ENCODE data around the gene SRL. TPM values are rescaled to one million over a fixed set of nuclear protein-coding genes. Genes with fewer than 3 reads are reported as not detected.

The SRL gene
- total and polyA plus RNA-seq, 2 of the 8 experiments (the other 6 are each of a cell fraction or from before 2014, with no cell fraction given): 0.05 TPM; not detected in 1

DNA sequence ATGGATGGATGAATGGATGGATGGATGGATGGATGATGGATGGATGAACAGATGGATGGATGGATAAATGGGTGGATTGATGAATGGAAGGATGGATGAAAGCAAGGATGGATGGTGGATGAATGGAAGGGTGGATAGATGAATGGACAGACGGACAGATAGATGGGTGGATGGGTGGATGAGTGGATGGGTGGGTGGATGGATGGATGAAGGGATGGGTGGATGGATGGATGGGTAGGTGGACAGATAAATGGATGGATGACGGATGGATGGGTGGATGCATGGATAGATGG, 14.9 kb downstream of the SRL start:
- Histone ChIP-seq H3K9ac (replicated peaks in 1 of 4; ENCODE audit: extremely low read depth in 1 of 4, low read depth in 3 of 4, low read length in 3 of 4) (no peak overlapping the region), H4K5ac (ENCODE audit: insufficient read length, low read depth, low read length) (no peak overlapping the region), H2BK5ac (ENCODE audit: low read depth, low read length) (no peak overlapping the region), H3K23me2 (ENCODE audit: low read depth, low read length) (peaks cover 14% of the 10 kb centered on the region; the same call in 1 of the 2 replicates), H3K56ac (replicated peaks; ENCODE audit: insufficient read length, low read depth, low read length) (peak overlapping the region; percentile 73), H3K36me3 (ENCODE audit: control insufficient read depth in 2 of 4, insufficient read depth in 4 of 4, low read length in 3 of 4) (no peaks in the 10 kb centered on the region), H2BK20ac (ENCODE audit: low read length) (no peak overlapping the region), H3K18ac (ENCODE audit: extremely low read depth, low read length) (no peak overlapping the region), H3K27ac (ENCODE audit: low read depth, low read length) (no peak overlapping the region), H3K4me1 (replicated peaks in 1 of 4; ENCODE audit: control insufficient read depth in 3 of 4, insufficient read depth in 4 of 4, low read length in 3 of 4) (no peaks in the 10 kb centered on the region), H3K79me2 (ENCODE audit: control insufficient read depth in 1 of 2, insufficient read depth in 2 of 2, low read length in 2 of 2) (no peaks in the 10 kb centered on the region), H2BK120ac (replicated peaks; ENCODE audit: low read depth, low read length) (no peak overlapping the region), H3K79me1 (ENCODE audit: low read depth, low read length) (no peaks in the 10 kb centered on the region; the same call in 1 of the 2 replicates), H3K27me3 (replicated peaks in 1 of 4; ENCODE audit: control insufficient read depth in 3 of 4, extremely low read depth in 1 of 4, insufficient read depth in 3 of 4, low read length in 3 of 4) (no peaks in the 10 kb centered on the region), H3K4me3 (ENCODE audit: extremely low read depth in 1 of 4, insufficient read depth in 2 of 4, low read depth in 3 of 4, low read length in 4 of 4) (no peak overlapping the region), H3K4ac (replicated peaks; ENCODE audit: insufficient read length, low read depth, low read length) (no peak overlapping the region), H4K8ac (ENCODE audit: extremely low read depth, insufficient read depth, low read length) (no peak overlapping the region), H2BK15ac (ENCODE audit: low read length) (no peak overlapping the region), H2AK5ac (ENCODE audit: low read depth, low read length) (no peak overlapping the region), H3K4me2 (ENCODE audit: insufficient read depth in 1 of 2, low read depth in 2 of 2, low read length in 2 of 2) (no peak overlapping the region), H3K9me3 (ENCODE audit: insufficient read depth in 2 of 2, low read depth in 1 of 2, low read length in 1 of 2) (peaks cover 0 to 3% of the 10 kb centered on the region in 2 experiments; a peak in 1 of 4 replicates), H4K20me1 (replicated peaks in 1 of 2; ENCODE audit: control insufficient read depth in 1 of 2, insufficient read depth in 2 of 2, low read length in 2 of 2) (peaks cover 0 to 7% of the 10 kb centered on the region in 2 experiments), H2BK12ac (ENCODE audit: low read depth, low read length) (no peak overlapping the region), H3K14ac (ENCODE audit: insufficient read length) (no peak overlapping the region), H3K23ac (ENCODE audit: insufficient read length) (no peak overlapping the region), H2AFZ (ENCODE audit: low read length) (no peak overlapping the region), H4K91ac (replicated peaks; ENCODE audit: insufficient read length, low read length) (no peak overlapping the region)
- POLR2A ChIA-PET (ENCODE audit: partially characterized antibody): no interaction called here
- DNase-seq (ENCODE audit: low read depth in 1 of 2, low spot score in 2 of 2) (no peak), FAIRE-seq (no peak)
- CTCF ChIA-PET (ENCODE audit: partially characterized antibody): interaction anchor here (1.4 kb wide), 1 partner anchor 27 kb away, joined by 6 read pairs; no protein-coding TSS in a partner anchor
- 81% methylated on average over 2 of the region's 2 CpGs; no CpG with 5 or more reads in 1 of the 2 experiments for WGBS, 2 experiments (ENCODE audit: extremely low coverage in 1 of 2, insufficient coverage in 1 of 2, insufficient read length in 1 of 2, insufficient replicate concordance in 2 of 2, low coverage in 1 of 2, low lambda C conversion rate in 2 of 2, missing lambda C conversion rate in 1 of 2)
- TF ChIP-seq KDM4A (IDR thresholded peaks at IDR 0.05; ENCODE audit: low read depth, low read length, severe bottlenecking) (no peak), JUN (IDR thresholded peaks at IDR 0.05; ENCODE audit: low read depth, low read length) (no peak), TEAD4 (IDR thresholded peaks at IDR 0.05; ENCODE audit: low read depth, low read length) (no peak), SIX5 (IDR thresholded peaks at IDR 0.05; ENCODE audit: low read depth, low read length) (no peak), NRF1 (IDR thresholded peaks at IDR 0.05; ENCODE audit: low read depth, low read length) (no peak), SAP30 (IDR thresholded peaks at IDR 0.05; ENCODE audit: insufficient read depth, insufficient replicate concordance, low read length) (no peak), SRF (IDR thresholded peaks at IDR 0.05; ENCODE audit: low read depth, low read length) (no peak), SIN3A (conservative IDR thresholded peaks at IDR 0.05 in 1 of 2, IDR thresholded peaks at IDR 0.05 in 1 of 2; ENCODE audit: low read depth in 1 of 2, low read length in 2 of 2) (no peak), CBX5 (IDR thresholded peaks at IDR 0.05; ENCODE audit: low read depth, low read length) (no peak), HDAC2 (IDR thresholded peaks at IDR 0.05; ENCODE audit: borderline replicate concordance in 1 of 2, low read depth in 2 of 2, low read length in 2 of 2) (no peak), FOSL1 (IDR thresholded peaks at IDR 0.05; ENCODE audit: insufficient read depth, low read depth, low read length) (no peak)
- TF ChIP-seq, protein P1, sequence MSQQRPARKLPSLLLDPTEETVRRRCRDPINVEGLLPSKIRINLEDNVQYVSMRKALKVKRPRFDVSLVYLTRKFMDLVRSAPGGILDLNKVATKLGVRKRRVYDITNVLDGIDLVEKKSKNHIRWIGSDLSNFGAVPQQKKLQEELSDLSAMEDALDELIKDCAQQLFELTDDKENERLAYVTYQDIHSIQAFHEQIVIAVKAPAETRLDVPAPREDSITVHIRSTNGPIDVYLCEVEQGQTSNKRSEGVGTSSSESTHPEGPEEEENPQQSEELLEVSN (IDR thresholded peaks at IDR 0.05): no peak

Measured in H1 (cell line).